Mesothelial cell of epicardium (in vitro differentiated cells): ENCODE results near the gene CPO. TPM values are rescaled to one million over a fixed set of nuclear protein-coding genes. Genes with fewer than 3 reads are reported as not detected.

Source experiments
- DNase-seq, 2 experiments: peaks; one replicate each; pipeline ENCODE4 v3.0.0; 2021; ENCODE audit warnings: low spot score in 2 of 2; ENCODE audit not compliant: unreplicated experiment in 2 of 2
- H3K27ac Mint-ChIP-seq: 2 replicates; pipeline ENCODE4 v1.8.0; 2021; ENCODE audit warnings: mixed read lengths
- H3K27me3 Mint-ChIP-seq: 2 replicates; pipeline ENCODE4 v1.8.0; 2021; ENCODE audit warnings: low read depth, mixed read lengths
- H3K36me3 Mint-ChIP-seq: 2 replicates; pipeline ENCODE4 v1.8.0; 2021; ENCODE audit warnings: mixed read lengths
- H3K4me1 Mint-ChIP-seq: 2 replicates; pipeline ENCODE4 v1.8.0; 2021; ENCODE audit warnings: mixed read lengths
- H3K4me3 Mint-ChIP-seq: 2 replicates; pipeline ENCODE4 v1.8.0; 2021; ENCODE audit warnings: mild to moderate bottlenecking, moderate library complexity, mixed read lengths
- H3K9me3 Mint-ChIP-seq: 2 replicates; pipeline ENCODE4 v1.8.0; 2021; ENCODE audit warnings: mixed read lengths
- total RNA-seq: library from RNA; stranded (reverse); gene quantifications from 3 replicates; pipeline ENCODE4 v1.2.1, GENCODE V29; 2021
- TF ChIP-seq, protein P1 (sequence below): fragments of 200-600 bp; sonication (generic); IDR thresholded peaks from one replicate; pipeline ENCODE4 v1.5.0; 2021; ENCODE audit warnings: antibody characterized with exemption; ENCODE audit not compliant: unreplicated experiment

CPO gene
- total RNA-seq, 1 donor from 2014 or later = 0.18 TPM

DNA sequence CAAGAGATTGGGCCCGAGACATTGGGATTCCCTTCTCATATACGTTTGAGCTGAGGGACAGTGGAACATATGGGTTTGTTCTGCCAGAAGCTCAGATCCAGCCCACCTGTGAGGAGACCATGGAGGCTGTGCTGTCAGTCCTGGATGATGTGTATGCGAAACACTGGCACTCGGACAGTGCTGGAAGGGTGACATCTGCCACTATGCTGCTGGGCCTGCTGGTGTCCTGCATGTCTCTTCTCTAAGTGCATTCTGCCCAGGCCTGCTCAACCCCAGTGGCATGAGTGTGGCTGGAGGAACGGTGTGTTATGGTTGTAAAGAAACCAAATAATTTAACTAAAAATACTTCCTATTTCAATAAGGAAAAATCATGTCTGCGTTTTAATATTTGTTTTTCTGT lies 29.9 kb downstream of the CPO start:
- TF ChIP-seq, protein P1, sequence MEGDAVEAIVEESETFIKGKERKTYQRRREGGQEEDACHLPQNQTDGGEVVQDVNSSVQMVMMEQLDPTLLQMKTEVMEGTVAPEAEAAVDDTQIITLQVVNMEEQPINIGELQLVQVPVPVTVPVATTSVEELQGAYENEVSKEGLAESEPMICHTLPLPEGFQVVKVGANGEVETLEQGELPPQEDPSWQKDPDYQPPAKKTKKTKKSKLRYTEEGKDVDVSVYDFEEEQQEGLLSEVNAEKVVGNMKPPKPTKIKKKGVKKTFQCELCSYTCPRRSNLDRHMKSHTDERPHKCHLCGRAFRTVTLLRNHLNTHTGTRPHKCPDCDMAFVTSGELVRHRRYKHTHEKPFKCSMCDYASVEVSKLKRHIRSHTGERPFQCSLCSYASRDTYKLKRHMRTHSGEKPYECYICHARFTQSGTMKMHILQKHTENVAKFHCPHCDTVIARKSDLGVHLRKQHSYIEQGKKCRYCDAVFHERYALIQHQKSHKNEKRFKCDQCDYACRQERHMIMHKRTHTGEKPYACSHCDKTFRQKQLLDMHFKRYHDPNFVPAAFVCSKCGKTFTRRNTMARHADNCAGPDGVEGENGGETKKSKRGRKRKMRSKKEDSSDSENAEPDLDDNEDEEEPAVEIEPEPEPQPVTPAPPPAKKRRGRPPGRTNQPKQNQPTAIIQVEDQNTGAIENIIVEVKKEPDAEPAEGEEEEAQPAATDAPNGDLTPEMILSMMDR = no peak
- Mint-ChIP-seq H3K4me1 (no peaks in the 10 kb centered on the region), H3K4me3 (no peak overlapping the region), H3K9me3 (no peaks in the 10 kb centered on the region), H3K27me3 (peaks cover 21% of the 10 kb centered on the region), H3K36me3 (no peaks in the 10 kb centered on the region), H3K27ac (no peak overlapping the region)
- DNase-seq = no peak

DNA sequence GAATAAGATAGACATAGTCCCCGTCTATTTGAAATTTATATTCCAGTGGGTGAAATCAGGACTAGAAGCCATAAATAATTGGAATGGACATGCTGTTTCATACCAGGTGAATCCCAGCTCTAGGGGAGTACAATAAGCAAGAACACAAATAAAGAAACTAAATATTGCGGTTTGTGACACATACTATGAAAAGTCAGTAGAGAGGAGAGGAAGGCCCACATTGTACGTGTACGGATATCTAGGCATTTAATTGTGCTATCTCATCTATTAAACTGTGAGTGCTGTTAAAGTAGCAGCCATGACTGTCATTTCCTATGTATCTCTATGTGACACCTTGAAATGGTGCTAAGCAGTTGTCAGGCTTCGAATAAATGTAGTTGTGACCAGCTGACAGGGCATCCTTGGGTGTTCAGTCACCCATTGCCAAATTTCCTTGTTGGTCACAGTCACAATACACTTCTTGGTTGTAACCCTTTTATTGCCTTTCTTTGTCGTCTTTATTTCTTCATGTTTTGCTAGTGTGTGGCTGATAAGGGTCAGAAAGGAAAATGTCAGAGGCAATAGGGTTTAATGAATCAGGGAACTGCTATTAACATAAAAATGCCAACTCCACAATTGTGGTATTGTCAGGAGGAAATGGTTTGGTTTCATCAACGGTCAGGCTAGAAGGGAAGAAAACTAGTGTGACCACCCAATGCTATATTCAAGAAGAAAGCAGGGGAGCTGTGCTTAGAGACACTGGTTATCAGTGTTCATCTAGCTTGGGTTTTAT lies 31.5 kb downstream of the CPO start:
- Mint-ChIP-seq H3K4me3 (no peak overlapping the region), H3K27ac (no peak overlapping the region), H3K9me3 (peaks cover 6% of the 10 kb centered on the region), H3K4me1 (no peaks in the 10 kb centered on the region), H3K36me3 (no peaks in the 10 kb centered on the region), H3K27me3 (peaks cover 21% of the 10 kb centered on the region)
- DNase-seq = no peak
- TF ChIP-seq, protein P1 = no peak

DNA sequence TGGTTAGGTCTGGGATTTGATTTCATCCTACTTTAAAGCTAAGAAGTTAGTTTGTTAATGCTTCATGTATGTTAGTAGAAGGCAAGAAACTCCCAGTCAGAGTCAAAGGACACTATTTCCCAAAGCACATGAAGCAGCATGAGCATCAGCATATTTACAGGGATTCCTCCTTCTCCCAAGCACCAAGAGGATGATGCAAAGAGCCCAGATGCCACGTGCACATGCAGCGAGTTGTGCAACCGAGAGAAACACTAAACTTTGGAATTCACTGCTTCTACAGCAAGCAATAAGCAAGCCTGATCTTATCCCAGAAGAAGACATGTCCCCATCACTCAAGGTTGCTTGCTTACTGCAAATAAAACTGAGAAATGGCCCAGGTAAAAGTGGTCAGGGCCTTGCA lies 32.5 kb downstream of the CPO start:
- Mint-ChIP-seq H3K4me1 (no peaks in the 10 kb centered on the region), H3K27ac (no peak overlapping the region), H3K4me3 (no peak overlapping the region), H3K27me3 (peaks cover 21% of the 10 kb centered on the region), H3K36me3 (no peaks in the 10 kb centered on the region), H3K9me3 (peaks cover 6% of the 10 kb centered on the region)
- no peak for DNase-seq
- TF ChIP-seq, protein P1 = no peak

DNA sequence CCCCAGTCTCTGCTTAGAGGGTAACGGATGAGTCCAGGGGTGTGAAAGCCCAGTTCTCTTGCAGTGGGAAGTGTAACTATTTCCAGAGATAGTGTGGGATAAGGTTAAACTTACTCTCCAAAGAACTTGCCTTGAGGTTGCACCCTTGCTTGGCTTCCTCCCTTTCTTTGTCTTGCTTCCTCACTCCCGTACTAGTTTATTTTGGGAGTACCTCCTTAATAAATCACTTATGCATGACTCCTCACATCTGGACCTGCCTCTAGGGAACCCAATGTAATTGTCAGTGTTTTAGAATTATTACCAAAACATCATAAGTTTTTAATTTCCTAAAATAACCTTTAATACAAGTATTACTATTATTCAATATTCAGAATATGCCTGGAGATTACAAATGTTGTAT lies 35.2 kb downstream of the CPO start:
- Mint-ChIP-seq H3K4me3 (no peak overlapping the region), H3K9me3 (peaks cover 6% of the 10 kb centered on the region), H3K36me3 (no peaks in the 10 kb centered on the region), H3K27ac (no peak overlapping the region), H3K4me1 (no peaks in the 10 kb centered on the region), H3K27me3 (peaks cover 33% of the 10 kb centered on the region)
- TF ChIP-seq, protein P1 = no peak
- no peak for DNase-seq

DNA sequence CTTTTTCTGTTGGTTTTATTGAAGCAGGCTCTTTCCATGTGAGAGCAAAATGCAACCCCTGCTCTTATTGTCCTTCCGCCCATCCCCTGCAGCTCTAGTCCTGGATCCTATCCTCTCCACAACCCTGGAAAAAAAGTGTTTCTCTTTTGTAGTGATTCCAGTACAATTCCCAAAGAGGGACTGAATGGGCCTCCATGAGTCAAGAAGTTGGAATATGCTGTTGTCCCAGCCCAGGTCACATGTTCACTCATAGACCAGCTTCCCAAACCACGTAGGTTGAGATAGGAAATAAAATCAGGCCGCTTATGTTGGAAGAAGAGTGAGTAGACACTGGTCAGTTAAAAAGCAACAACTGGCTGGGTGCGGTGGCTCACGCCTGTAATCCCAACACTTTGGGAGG lies 39.4 kb downstream of the CPO start:
- peaks cover 17% of the 10 kb centered on the region for H3K27me3 Mint-ChIP-seq
- DNase-seq = no peak
- TF ChIP-seq, protein P1 = no peak
- H3K4me1 Mint-ChIP-seq = peaks cover 17% of the 10 kb centered on the region
- H3K4me3 Mint-ChIP-seq = no peak overlapping the region
- H3K9me3 Mint-ChIP-seq = peaks cover 6% of the 10 kb centered on the region
- no peak overlapping the region for H3K27ac Mint-ChIP-seq
- H3K36me3 Mint-ChIP-seq = no peaks in the 10 kb centered on the region

DNA sequence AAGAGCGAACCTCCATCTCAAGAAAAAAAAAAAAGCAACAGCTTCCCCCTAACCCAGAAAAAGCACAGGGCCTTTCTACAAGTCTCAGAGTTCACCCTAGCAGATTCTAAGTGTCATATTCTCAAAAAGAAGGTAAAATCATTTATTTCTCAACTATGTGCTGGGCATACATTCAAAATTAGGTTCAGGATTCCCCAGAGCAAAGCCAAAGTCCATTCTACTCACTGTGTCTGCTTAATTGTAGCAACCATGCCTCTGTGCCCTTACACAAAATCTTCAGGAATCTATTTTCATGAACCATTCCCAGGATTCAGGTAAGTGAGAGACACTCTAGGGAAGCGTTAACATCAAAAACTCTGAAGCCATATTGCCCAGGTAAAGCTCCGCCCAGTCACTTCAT lies 40.0 kb downstream of the CPO start:
- Mint-ChIP-seq H3K27me3 (peaks cover 17% of the 10 kb centered on the region), H3K36me3 (no peaks in the 10 kb centered on the region), H3K4me1 (peaks cover 17% of the 10 kb centered on the region), H3K4me3 (no peak overlapping the region), H3K9me3 (peaks cover 6% of the 10 kb centered on the region), H3K27ac (no peak overlapping the region)
- TF ChIP-seq, protein P1 = no peak
- DNase-seq = no peak
